Left lung (tissue), 10 donors: Measurements from ENCODE around the gene ACSM3. TPM values are rescaled to one million over a fixed set of nuclear protein-coding genes. Genes with fewer than 3 reads are reported as not detected.

ENCODE experiments used
- ATAC-seq: fragments of 200-7000 bp; cut with Tn5 transposase; one replicate; pipeline ENCODE4 v1.9.1; 2020; ENCODE audit warnings: moderate library complexity
- DNase-seq, 4 donors: peaks; one replicate each; pipeline ENCODE4 v3.0.0-alpha.2; 2013 to 2020
- H3K27ac ChIP-seq, 2 donors: fragments of 200-600 bp; sonication (generic) in 1 of 2; one replicate each; pipeline versions ENCODE4 v1.5.0 to v1.8.0; 2020 to 2021
- H3K27me3 ChIP-seq, 2 donors: fragments of 200-600 bp; sonication (generic) in 1 of 2; one replicate each; pipeline versions ENCODE4 v1.5.0 to v1.8.0; 2020 to 2021
- H3K36me3 ChIP-seq, 2 donors: fragments of 200-600 bp; sonication (generic) in 1 of 2; one replicate each; pipeline versions ENCODE4 v1.5.0 to v1.8.0; 2020 to 2021
- H3K4me1 ChIP-seq, 2 donors: fragments of 200-600 bp; one replicate each; pipeline ENCODE4 v1.8.0; 2021
- H3K4me3 ChIP-seq, 2 donors: fragments of 200-600 bp; sonication (generic) in 1 of 2; one replicate each; pipeline versions ENCODE4 v1.5.0 to v1.8.0; 2020 to 2021; ENCODE audit warnings: mild to moderate bottlenecking in 1 of 2
- H3K9me3 ChIP-seq, 2 donors: fragments of 200-600 bp; sonication (generic) in 1 of 2; one replicate each; pipeline versions ENCODE4 v1.5.0 to v1.8.0; 2020 to 2021
- intact Hi-C, 2 donors: fragments of 100-400 bp; cut with DNase I; formaldehyde crosslinking; loops; one replicate each; pipeline versions ENCODE4 v1.11.2 to v1.14.2; 2022
- polyA plus RNA-seq, 6 donors: library from polyadenylated mRNA; unstranded; fragments of 120-200 nt; gene quantifications; one replicate each; pipeline ENCODE4 v1.2.1, GENCODE V29; 2013; ENCODE audit not compliant: insufficient read length in 6 of 6
- total RNA-seq, 2 donors: library from RNA; stranded (reverse); fragmentation: NEBNext Ultra II Directional; extraction: Animal tissue kit (Norgen Biotek cat#: 25700); gene quantifications; one replicate each; pipeline ENCODE4 v1.2.1, GENCODE V29; 2021
- TF ChIP-seq, protein P1 (sequence below), 2 donors: fragments of 200-600 bp; sonication (generic) in 1 of 2; IDR thresholded peaks; one replicate each; pipeline versions ENCODE4 v1.5.0 to v1.8.0; 2021; ENCODE audit warnings: antibody characterized with exemption in 2 of 2
- donor health status: DM: no; HTN: yes; CAD: no.
- donor health status: DM: no; HTN: no; CAD: no.

The ACSM3 gene
- total and polyA plus RNA-seq, 8 donors, result 15.7 to 75.9 (median 56.9) TPM

DNA sequence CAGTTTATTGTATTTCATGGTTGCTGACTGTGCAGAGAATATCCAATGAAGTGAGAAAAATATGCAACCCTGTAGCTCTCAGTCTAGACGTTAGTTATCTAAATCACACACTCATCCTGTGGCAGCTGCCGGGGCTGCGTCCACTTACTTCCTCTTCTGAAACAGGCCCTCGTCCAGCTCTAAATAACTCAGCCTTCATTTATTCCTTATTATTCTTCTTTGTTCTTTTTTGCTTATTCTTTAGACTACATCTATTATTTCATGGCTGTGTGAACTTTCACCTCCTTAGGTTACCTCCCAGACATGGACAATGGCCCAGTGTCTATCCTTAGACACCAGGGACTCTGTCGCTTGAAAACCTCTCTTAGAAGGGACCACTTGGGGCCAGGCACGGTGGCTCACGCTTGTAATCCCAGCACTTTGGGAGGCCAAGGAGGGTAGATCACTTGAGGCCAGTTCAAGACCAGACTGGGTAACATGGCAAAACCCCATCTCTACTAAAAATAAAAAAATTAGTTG lies 18.8 kb upstream of the ACSM3 start:
- Histone ChIP-seq H3K4me1 (peaks cover 9 to 17% of the 10 kb centered on the region in 2 donors), H3K9me3 (peaks cover 0 to 22% of the 10 kb centered on the region in 2 donors), H3K27me3 (no peaks in the 10 kb centered on the region), H3K36me3 (no peaks in the 10 kb centered on the region), H3K27ac (peak overlapping the region in 1 of 2 donors; percentile 11), H3K4me3 (no peak overlapping the region)
- DNase-seq, result peak in 2 of 4 donors; percentile 49 to 81
- no peak for ATAC-seq
- intact Hi-C loops, result no loop called here
- TF ChIP-seq, protein P1, sequence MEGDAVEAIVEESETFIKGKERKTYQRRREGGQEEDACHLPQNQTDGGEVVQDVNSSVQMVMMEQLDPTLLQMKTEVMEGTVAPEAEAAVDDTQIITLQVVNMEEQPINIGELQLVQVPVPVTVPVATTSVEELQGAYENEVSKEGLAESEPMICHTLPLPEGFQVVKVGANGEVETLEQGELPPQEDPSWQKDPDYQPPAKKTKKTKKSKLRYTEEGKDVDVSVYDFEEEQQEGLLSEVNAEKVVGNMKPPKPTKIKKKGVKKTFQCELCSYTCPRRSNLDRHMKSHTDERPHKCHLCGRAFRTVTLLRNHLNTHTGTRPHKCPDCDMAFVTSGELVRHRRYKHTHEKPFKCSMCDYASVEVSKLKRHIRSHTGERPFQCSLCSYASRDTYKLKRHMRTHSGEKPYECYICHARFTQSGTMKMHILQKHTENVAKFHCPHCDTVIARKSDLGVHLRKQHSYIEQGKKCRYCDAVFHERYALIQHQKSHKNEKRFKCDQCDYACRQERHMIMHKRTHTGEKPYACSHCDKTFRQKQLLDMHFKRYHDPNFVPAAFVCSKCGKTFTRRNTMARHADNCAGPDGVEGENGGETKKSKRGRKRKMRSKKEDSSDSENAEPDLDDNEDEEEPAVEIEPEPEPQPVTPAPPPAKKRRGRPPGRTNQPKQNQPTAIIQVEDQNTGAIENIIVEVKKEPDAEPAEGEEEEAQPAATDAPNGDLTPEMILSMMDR (IDR thresholded peaks at IDR 0.05), result no peak

DNA sequence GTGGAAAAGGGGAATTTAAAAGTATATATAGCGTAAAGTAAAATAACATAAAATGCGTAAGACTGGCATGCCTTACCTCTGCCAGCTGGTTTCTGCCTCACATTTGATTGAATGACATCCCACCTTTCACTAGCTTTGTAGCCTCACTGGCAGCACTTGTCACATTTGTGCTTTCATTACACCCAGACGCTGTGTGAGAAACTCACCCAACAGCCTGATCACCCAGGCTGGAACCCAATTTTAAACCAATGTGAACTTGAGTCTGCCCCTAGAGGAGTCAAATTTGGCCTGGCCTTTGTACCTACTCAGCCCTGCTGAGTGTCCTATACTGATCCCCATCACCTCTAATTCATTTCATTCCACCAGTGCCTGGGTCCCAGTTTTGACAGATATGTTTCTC lies 17.4 kb upstream of the ACSM3 start:
- Histone ChIP-seq H3K27ac (peak overlapping the region in 1 of 2 donors; percentile 55), H3K4me1 (peaks cover 7 to 8% of the 10 kb centered on the region in 2 donors), H3K27me3 (no peaks in the 10 kb centered on the region), H3K36me3 (no peaks in the 10 kb centered on the region), H3K9me3 (peaks cover 0 to 22% of the 10 kb centered on the region in 2 donors), H3K4me3 (no peak overlapping the region)
- TF ChIP-seq, protein P1 (IDR thresholded peaks at IDR 0.05), result no peak
- intact Hi-C loops, result no loop called here
- DNase-seq, result no peak
- no peak for ATAC-seq

DNA sequence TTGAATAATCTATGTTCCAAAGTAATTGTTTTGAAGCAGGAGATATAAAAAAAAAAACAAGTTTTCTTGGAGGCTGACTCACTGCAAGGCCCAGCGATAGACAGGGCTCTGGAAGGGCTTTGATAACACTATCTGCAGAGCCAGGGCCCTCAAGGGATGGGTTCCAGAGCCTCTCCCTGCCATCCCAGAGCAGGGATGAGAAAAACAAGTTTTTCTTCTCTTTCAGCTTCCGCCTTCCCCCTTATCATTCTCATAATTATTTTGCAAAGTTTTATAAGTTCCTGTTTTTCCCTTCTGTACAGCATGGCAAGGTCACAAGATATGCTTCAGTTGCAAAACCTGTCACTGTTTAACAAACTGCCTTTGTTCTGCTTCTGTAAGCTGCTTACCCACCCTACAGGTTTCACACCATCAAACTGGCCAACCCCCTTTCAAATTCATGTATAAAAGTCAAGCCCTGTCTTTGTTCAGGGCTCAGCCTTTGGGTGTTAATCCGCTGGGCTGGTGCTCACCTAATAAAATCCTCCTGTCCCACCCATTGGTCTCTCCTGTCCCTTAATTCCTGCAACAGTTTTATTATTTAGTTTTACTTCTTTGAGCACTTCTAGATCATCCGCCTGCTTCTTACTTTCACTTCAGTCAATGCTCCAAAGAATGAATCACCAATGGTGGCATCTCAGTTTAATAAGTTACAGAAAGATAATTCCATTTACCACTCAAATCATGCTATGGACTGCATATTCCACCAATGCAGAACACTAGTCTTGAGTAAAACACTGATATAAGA lies 16.6 kb upstream of the ACSM3 start:
- Histone ChIP-seq H3K9me3 (peaks cover 0 to 22% of the 10 kb centered on the region in 2 donors), H3K4me3 (no peak overlapping the region), H3K27me3 (no peaks in the 10 kb centered on the region), H3K4me1 (peaks cover 7 to 8% of the 10 kb centered on the region in 2 donors), H3K36me3 (no peaks in the 10 kb centered on the region), H3K27ac (peak overlapping the region in 1 of 2 donors; percentile 55)
- TF ChIP-seq, protein P1 (IDR thresholded peaks at IDR 0.05), result no peak
- intact Hi-C loops, result no loop called here
- ATAC-seq (no peak), DNase-seq (no peak)

DNA sequence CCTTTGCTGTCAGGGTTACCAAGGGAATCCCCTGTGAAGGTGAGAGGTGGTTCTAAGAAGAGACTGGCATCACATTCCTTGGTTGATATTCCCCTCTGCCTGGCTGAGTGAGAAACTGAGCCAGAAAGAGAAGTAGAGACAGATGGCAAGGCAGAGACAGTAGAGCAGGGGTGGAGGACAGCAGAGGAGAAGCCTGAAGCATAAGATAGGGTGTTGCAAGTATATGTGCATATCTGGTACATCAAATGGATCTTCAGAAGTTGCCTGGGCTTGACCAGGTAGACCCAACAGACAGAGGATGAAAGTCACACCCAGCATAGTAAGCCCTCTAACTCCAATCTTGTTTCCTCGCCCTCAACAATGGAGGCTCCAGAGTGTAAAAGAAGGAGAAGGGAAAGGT lies 14.3 kb upstream of the ACSM3 start:
- intact Hi-C loops, result no loop called here
- ATAC-seq, result no peak
- H3K4me3 ChIP-seq, result no peak overlapping the region

DNA sequence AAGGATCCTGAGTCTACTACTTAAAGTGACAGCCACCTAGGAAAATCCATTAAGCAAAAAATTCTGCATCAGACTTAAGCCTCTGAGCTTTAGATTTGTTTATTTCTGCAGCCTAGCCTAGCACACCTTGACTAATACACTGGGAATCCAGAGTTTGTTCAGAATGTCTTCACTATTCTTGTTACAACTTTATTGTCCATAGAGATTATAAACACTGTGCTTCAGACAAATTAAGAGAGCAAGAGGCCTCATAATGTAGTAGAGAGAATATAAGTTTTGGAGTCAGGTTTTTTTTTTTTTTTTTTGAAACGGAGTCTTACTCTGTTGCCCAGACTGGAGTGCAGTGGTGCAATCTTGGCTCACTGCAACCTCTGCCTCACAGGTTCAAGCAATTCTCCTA lies 13.3 kb upstream of the ACSM3 start:
- intact Hi-C loops, result no loop called here
- no peaks in the 10 kb centered on the region for H3K27me3 ChIP-seq
- DNase-seq (no peak), ATAC-seq (no peak)
- no peak overlapping the region for H3K27ac ChIP-seq
- H3K4me1 ChIP-seq, result no peaks in the 10 kb centered on the region
- TF ChIP-seq, protein P1 (IDR thresholded peaks at IDR 0.05), result no peak
- no peaks in the 10 kb centered on the region for H3K36me3 ChIP-seq
- H3K9me3 ChIP-seq, result peaks cover 0 to 22% of the 10 kb centered on the region in 2 donors
- no peak overlapping the region for H3K4me3 ChIP-seq

More for the DNA sequence above, 14.3 kb upstream of the ACSM3 start:
- Histone ChIP-seq H3K27ac (no peak overlapping the region), H3K27me3 (no peaks in the 10 kb centered on the region), H3K36me3 (no peaks in the 10 kb centered on the region), H3K9me3 (peaks cover 0 to 22% of the 10 kb centered on the region in 2 donors), H3K4me1 (peaks cover 4 to 6% of the 10 kb centered on the region in 2 donors)
- TF ChIP-seq, protein P1 (IDR thresholded peaks at IDR 0.05), result no peak
- no peak for DNase-seq
